MCF 10A (cell line): ENCODE data around the gene FAHD1. TPM values are rescaled to one million over a fixed set of nuclear protein-coding genes. Genes with fewer than 3 reads are reported as not detected.

Experiments
- BruUV-seq: library from RNA; stranded (reverse); fragments of 400-500 nt; replicated peaks from 2 replicates; lab custom pipeline; 2021; lab: Mats Ljungman, UMichigan
- CTCF ChIA-PET: fragments of 300-600 bp; sonication (Branson Sonifier 250); formaldehyde crosslinking; extraction: SDS; loops from one replicate; lab custom pipeline; 2021; ENCODE audit warnings: antibody characterized with exemption, inconsistent platforms; lab: Yijun Ruan, JAX
- POLR2A ChIA-PET: fragments of 300-600, 350-650 bp; sonication (Branson Sonifier 250); formaldehyde crosslinking; extraction: SDS; loops from one replicate; lab custom pipeline; 2020; ENCODE audit warnings: antibody characterized with exemption, inconsistent platforms; lab: Yijun Ruan, JAX
- DNase-seq: peaks from one replicate; pipeline ENCODE4 v3.0.0-alpha.2; 2018; ENCODE audit not compliant: unreplicated experiment
- H3K27ac Mint-ChIP-seq: one replicate; pipeline ENCODE4 v1.8.0; 2022; ENCODE audit warnings: mild to moderate bottlenecking, low read depth, mixed read lengths; ENCODE audit not compliant: unreplicated experiment
- H3K27me3 Mint-ChIP-seq: one replicate; pipeline ENCODE4 v1.8.0; 2022; ENCODE audit warnings: mixed read lengths; ENCODE audit not compliant: insufficient read depth, unreplicated experiment
- H3K36me3 Mint-ChIP-seq: one replicate; pipeline ENCODE4 v1.8.0; 2022; ENCODE audit warnings: mild to moderate bottlenecking, moderate library complexity, mixed read lengths; ENCODE audit not compliant: insufficient read depth, unreplicated experiment
- H3K4me1 Mint-ChIP-seq: one replicate; pipeline ENCODE4 v1.8.0; 2022; ENCODE audit warnings: mixed read lengths; ENCODE audit not compliant: insufficient read depth, unreplicated experiment
- H3K4me3 Mint-ChIP-seq: one replicate; pipeline ENCODE4 v1.8.0; 2022; ENCODE audit warnings: mild to moderate bottlenecking, moderate library complexity, mixed read lengths; ENCODE audit not compliant: unreplicated experiment
- H3K9me3 Mint-ChIP-seq: one replicate; pipeline ENCODE4 v1.8.0; 2022; ENCODE audit warnings: mixed read lengths; ENCODE audit not compliant: unreplicated experiment
- intact Hi-C: fragments of 100-400 bp; cut with micrococcal nuclease; formaldehyde crosslinking; loops from 2 replicates; pipeline ENCODE4 v1.14.1; 2022
- total RNA-seq: library from RNA; stranded (reverse); gene quantifications from 2 replicates; pipeline ENCODE4 v1.2.3, GENCODE V29; 2022
- TF ChIP-seq, protein P1 (sequence below): fragments of 200-600 bp; IDR thresholded peaks from one replicate; pipeline ENCODE4 v1.8.0; 2022; ENCODE audit warnings: antibody characterized with exemption, mild to moderate bottlenecking; ENCODE audit not compliant: unreplicated experiment

Gene FAHD1
- total RNA-seq, 1 experiment from 2014 or later = 21.4 TPM

DNA sequence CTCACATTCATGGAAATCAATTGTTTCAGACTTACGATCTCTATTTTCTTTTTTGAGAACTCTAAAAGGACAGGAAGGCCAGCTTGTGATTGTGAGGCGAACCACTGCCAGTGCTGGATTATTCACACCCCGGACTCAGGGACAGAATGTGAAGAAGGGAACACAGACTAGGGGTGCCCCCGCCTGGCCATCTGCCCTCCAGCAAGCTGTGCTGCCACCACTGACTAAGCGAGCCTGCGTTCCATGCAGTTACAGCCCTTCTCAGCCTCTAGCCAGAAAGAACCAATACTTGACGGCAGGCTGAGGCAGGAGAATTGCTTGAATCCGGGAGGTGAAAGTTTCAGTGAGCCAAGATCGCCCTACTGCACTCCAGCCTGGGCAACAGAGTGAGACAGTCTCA is 3.2 kb upstream of the FAHD1 start:
- CTCF ChIA-PET = interaction anchor here (0.6 kb wide), 2 partner anchors 66 to 135 kb away, joined by 3 read pairs; no protein-coding TSS in a partner anchor
- intact Hi-C loops = no loop called here
- Mint-ChIP-seq H3K27ac (no peak overlapping the region), H3K4me1 (peaks cover 1% of the 10 kb centered on the region), H3K27me3 (no peaks in the 10 kb centered on the region), H3K9me3 (no peaks in the 10 kb centered on the region), H3K36me3 (peaks cover 38% of the 10 kb centered on the region), H3K4me3 (no peak overlapping the region)
- BruUV-seq = no TSS peak
- peak; percentile 51 for DNase-seq
- POLR2A ChIA-PET = interaction anchor here (0.7 to 6.1 kb wide), 2 partner anchors 41 to 103 kb away, joined by 3 to 58 read pairs; partner anchors contain the start of genes NUBP2 and SPSB3
- TF ChIP-seq, protein P1, sequence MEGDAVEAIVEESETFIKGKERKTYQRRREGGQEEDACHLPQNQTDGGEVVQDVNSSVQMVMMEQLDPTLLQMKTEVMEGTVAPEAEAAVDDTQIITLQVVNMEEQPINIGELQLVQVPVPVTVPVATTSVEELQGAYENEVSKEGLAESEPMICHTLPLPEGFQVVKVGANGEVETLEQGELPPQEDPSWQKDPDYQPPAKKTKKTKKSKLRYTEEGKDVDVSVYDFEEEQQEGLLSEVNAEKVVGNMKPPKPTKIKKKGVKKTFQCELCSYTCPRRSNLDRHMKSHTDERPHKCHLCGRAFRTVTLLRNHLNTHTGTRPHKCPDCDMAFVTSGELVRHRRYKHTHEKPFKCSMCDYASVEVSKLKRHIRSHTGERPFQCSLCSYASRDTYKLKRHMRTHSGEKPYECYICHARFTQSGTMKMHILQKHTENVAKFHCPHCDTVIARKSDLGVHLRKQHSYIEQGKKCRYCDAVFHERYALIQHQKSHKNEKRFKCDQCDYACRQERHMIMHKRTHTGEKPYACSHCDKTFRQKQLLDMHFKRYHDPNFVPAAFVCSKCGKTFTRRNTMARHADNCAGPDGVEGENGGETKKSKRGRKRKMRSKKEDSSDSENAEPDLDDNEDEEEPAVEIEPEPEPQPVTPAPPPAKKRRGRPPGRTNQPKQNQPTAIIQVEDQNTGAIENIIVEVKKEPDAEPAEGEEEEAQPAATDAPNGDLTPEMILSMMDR = no peak

DNA sequence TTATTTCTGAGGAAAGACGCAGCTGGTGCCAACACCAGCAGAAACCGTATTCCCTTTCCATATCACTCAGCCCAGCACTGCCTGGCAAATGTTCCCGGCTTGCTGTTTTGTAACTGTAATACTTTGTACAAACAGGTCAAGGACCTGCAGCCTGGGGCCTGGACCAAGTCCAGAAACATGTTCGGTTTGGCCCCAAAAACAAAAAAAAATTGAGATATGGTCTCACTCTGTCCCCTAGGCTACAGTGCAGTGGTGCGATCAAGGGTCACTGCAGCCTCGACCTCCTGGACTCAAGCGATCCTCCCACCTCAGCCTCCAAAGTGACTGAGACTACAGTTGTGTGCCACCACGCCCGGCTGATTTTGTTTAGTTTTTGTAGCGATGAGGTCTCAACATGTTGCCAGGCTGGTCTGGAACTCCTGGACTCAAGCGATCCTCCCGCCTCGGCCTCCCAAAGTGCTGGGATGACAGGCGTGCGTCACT is 1.6 kb upstream of the FAHD1 start:
- ChIA-PET CTCF (interaction anchor here (0.5 kb wide), 1 partner anchor 379 kb away, joined by 3 read pairs; no protein-coding TSS in a partner anchor), POLR2A (interaction anchor here (0.8 to 6.1 kb wide), 5 partner anchors 11 to 139 kb away, joined by 3 to 58 read pairs (median 7); partner anchors contain the start of genes NUBP2, RPS2 and SPSB3)
- H3K36me3 Mint-ChIP-seq = peaks cover 42% of the 10 kb centered on the region
- H3K4me3 Mint-ChIP-seq = peak overlapping the region; percentile 58
- peaks cover 7% of the 10 kb centered on the region for H3K4me1 Mint-ChIP-seq
- no peaks in the 10 kb centered on the region for H3K9me3 Mint-ChIP-seq
- no peaks in the 10 kb centered on the region for H3K27me3 Mint-ChIP-seq
- no peak for DNase-seq
- BruUV-seq = TSS peak; percentile 48
- TF ChIP-seq, protein P1 = no peak
- no peak overlapping the region for H3K27ac Mint-ChIP-seq
- intact Hi-C loops = no loop called here

DNA sequence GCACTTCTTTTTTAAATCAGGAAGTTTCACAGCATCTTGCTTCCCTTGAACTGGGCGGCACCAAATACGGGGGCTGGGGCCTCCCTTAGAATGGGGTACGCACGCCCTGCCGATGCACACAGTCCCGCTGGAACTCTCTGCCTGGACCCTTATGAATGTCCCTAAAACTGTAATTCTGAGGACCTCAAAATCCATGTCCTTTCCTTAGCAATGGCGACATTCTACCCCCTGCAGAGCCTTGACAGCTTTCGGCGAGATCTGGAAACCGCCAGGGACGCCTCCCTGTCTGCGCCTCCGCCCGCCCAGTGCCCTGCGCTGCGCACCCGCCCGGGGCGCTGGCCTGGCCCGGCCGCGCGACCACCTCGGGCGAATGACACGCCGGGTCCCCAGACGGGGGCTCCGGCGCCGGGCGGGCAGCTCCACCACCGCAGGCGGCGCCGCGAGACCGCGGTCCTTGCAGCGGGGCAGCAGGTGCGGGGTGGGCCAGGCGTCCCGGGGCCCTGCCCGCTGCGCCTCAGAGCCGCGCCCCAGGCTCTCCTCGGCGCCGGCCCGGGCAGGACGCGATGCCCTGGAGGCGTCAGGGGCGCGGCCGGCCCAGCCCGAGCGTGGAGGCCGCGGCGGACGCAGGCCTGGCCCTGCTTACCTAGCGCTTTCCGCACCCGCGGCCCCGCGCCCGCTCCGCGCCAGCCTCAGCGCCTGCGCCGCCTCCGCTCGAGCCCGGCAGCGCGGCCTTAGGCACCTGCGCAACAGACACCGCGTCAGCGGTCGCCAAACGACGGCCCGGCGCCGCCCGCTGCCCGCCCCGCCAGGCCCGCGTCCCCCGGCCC is 929 bp upstream of the FAHD1 start:
- POLR2A ChIA-PET = interaction anchor here (0.8 to 6.1 kb wide), 11 partner anchors 11 to 329 kb away, joined by 3 to 58 read pairs (median 7); partner anchors contain the start of genes CRAMP1, IFT140, NUBP2 and RPS2

More for the DNA sequence above, 929 bp upstream of the FAHD1 start:
- TF ChIP-seq, protein P1 = no peak
- H3K27ac Mint-ChIP-seq = no peak overlapping the region
- H3K4me1 Mint-ChIP-seq = peaks cover 7% of the 10 kb centered on the region
- peak overlapping the region; percentile 94 for H3K4me3 Mint-ChIP-seq
- H3K9me3 Mint-ChIP-seq = no peaks in the 10 kb centered on the region
- no peaks in the 10 kb centered on the region for H3K27me3 Mint-ChIP-seq
- intact Hi-C loops = no loop called here
- DNase-seq = peak; percentile 40
- peaks cover 36% of the 10 kb centered on the region for H3K36me3 Mint-ChIP-seq
- no TSS peak for BruUV-seq
- CTCF ChIA-PET = interaction anchor here (0.5 kb wide), 1 partner anchor 378 kb away, joined by 3 read pairs; no protein-coding TSS in a partner anchor
